HL-60/S4 (cell line): ENCODE measurements around the gene NHS.

ENCODE experiments used
- in situ Hi-C: fragments of 300-500 bp; cut with MboI; formaldehyde crosslinking; loops from 2 replicates; pipeline ENCODE4 v1.14.3; 2022; ENCODE audit warnings: low sequenced_read_pairs

NHS gene

GRCh38 chrX:17403972-17404371 is 29.0 kb downstream of the NHS start:
- in situ Hi-C loops: no loop called here

GRCh38 chrX:17405225-17405969 is 30.4 kb downstream of the NHS start:
- in situ Hi-C loops: no loop called here

GRCh38 chrX:17409566-17410290 is 34.7 kb downstream of the NHS start:
- in situ Hi-C loops: no loop called here

- in situ Hi-C loops: no loop called here
These were observed 35.7 kb downstream of the NHS start for GRCh38 chrX:17410651-17411050.

- in situ Hi-C loops: no loop called here
These were observed 36.2 kb downstream of the NHS start for GRCh38 chrX:17411205-17411604.

GRCh38 chrX:17412692-17413091 is 37.7 kb downstream of the NHS start:
- in situ Hi-C loops: no loop called here

GRCh38 chrX:17413228-17413627 is 38.2 kb downstream of the NHS start:
- in situ Hi-C loops: no loop called here

GRCh38 chrX:17414027-17414658 is 39.1 kb downstream of the NHS start:
- in situ Hi-C loops: no loop called here

GRCh38 chrX:17414839-17415238 is 39.8 kb downstream of the NHS start:
- in situ Hi-C loops: no loop called here

GRCh38 chrX:17415242-17415810 is 40.3 kb downstream of the NHS start:
- in situ Hi-C loops: no loop called here

- in situ Hi-C loops: no loop called here
These were observed 42.4 kb downstream of the NHS start for GRCh38 chrX:17417372-17417771.

- in situ Hi-C loops: no loop called here
These were observed 50.1 kb downstream of the NHS start for GRCh38 chrX:17425136-17425535.

GRCh38 chrX:17425551-17425950 is 50.6 kb downstream of the NHS start:
- in situ Hi-C loops: no loop called here

GRCh38 chrX:17431171-17431570 is 56.2 kb downstream of the NHS start:
- in situ Hi-C loops: no loop called here

- in situ Hi-C loops: no loop called here
These were observed 57.2 kb downstream of the NHS start for GRCh38 chrX:17432158-17432557.

GRCh38 chrX:17433965-17434364 is 59.0 kb downstream of the NHS start:
- in situ Hi-C loops: no loop called here

- in situ Hi-C loops: no loop called here
These were observed 60.5 kb downstream of the NHS start for GRCh38 chrX:17435476-17435875.

- in situ Hi-C loops: no loop called here
These were observed 63.2 kb downstream of the NHS start for GRCh38 chrX:17438221-17438620.

GRCh38 chrX:17440258-17440657 is 65.3 kb downstream of the NHS start:
- in situ Hi-C loops: no loop called here

- in situ Hi-C loops: no loop called here
These were observed 65.8 kb downstream of the NHS start for GRCh38 chrX:17440836-17441235.

- in situ Hi-C loops: no loop called here
These were observed 67.0 kb downstream of the NHS start for GRCh38 chrX:17441965-17442364.

- in situ Hi-C loops: no loop called here
These were observed 67.9 kb downstream of the NHS start for GRCh38 chrX:17442898-17443297.
